GM10266 (cell line): ENCODE data around the gene GPRC5A.

Experiments
- DNase-seq: peaks from one replicate; pipeline ENCODE4 v3.0.0; 2012; ENCODE audit errors: extremely low spot score
- TF ChIP-seq, protein P1 (sequence below): IDR thresholded peaks from 2 replicates; pipeline ENCODE4 v1.5.1; 2012; ENCODE audit warnings: mild to moderate bottlenecking, low read depth; ENCODE audit not compliant: control insufficient read depth, insufficient read depth; ENCODE audit errors: missing control alignments

The GPRC5A gene

DNA sequence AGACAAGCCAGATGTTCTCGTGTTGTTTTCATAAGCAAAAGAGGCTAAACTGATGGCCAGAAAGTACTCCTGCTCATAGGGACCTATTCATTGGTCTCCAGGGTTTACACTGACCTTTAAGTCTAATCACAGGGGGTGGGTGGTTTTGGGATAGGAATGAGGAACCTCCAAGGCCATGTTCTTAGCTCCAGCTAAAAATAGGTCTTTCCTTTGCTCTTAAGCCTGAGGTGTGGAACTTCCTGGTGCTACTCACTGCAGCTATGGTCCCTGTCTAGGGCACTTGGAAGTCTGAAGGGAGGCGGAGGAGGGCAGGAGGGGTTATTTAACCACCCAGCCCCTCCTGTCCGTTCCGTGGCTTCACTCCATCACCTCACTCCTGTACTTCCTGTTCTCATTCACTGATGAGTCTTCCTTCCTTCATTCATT, 18.6 kb downstream of the GPRC5A start:
- no peak for DNase-seq
- TF ChIP-seq, protein P1, sequence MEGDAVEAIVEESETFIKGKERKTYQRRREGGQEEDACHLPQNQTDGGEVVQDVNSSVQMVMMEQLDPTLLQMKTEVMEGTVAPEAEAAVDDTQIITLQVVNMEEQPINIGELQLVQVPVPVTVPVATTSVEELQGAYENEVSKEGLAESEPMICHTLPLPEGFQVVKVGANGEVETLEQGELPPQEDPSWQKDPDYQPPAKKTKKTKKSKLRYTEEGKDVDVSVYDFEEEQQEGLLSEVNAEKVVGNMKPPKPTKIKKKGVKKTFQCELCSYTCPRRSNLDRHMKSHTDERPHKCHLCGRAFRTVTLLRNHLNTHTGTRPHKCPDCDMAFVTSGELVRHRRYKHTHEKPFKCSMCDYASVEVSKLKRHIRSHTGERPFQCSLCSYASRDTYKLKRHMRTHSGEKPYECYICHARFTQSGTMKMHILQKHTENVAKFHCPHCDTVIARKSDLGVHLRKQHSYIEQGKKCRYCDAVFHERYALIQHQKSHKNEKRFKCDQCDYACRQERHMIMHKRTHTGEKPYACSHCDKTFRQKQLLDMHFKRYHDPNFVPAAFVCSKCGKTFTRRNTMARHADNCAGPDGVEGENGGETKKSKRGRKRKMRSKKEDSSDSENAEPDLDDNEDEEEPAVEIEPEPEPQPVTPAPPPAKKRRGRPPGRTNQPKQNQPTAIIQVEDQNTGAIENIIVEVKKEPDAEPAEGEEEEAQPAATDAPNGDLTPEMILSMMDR, result no peak

GRCh38 chr12:12912711-12913110, 21.3 kb downstream of the GPRC5A start:
- no peak for DNase-seq
- TF ChIP-seq, protein P1, result no peak

GRCh38 chr12:12915656-12916055, 24.3 kb downstream of the GPRC5A start:
- TF ChIP-seq, protein P1, result no peak
- no peak for DNase-seq

GRCh38 chr12:12916135-12916944, 25.0 kb downstream of the GPRC5A start:
- peak; percentile 67 for DNase-seq
- TF ChIP-seq, protein P1, result peak; percentile 99

- no peak for DNase-seq
- TF ChIP-seq, protein P1, result no peak
These were observed 26.2 kb downstream of the GPRC5A start for GRCh38 chr12:12917517-12917916.

- TF ChIP-seq, protein P1, result no peak
- DNase-seq, result no peak
These were observed 27.5 kb downstream of the GPRC5A start for GRCh38 chr12:12918781-12919389.
